OCI-LY1 (cell line): ENCODE results near the gene MED13L.

ENCODE experiments used
- H2AFZ ChIP-seq: fragments of 200-600 bp; sonication (generic), shearing (Covaris generic); 2 replicates; pipeline ENCODE4 v1.6.0; 2014; ENCODE audit warnings: antibody characterized with exemption, mild to moderate bottlenecking, low read length
- H3F3A ChIP-seq: fragments of 200-600 bp; sonication (generic), shearing (Covaris generic); 2 replicates; pipeline ENCODE4 v1.6.0; 2014; ENCODE audit warnings: mild to moderate bottlenecking, antibody characterized with exemption, low read length, moderate library complexity; ENCODE audit not compliant: insufficient read depth
- H3K27ac ChIP-seq: fragments of 200-600 bp; sonication (generic); 2 replicates; pipeline ENCODE4 v1.5.1; 2014; ENCODE audit warnings: low read length, mixed run types, mild to moderate bottlenecking, low read depth; ENCODE audit not compliant: poor library complexity, severe bottlenecking
- H3K27me3 ChIP-seq: fragments of 200-600 bp; sonication (generic); 2 replicates; pipeline ENCODE4 v1.6.0; 2014; ENCODE audit warnings: antibody characterized with exemption, mild to moderate bottlenecking, low read length, moderate library complexity; ENCODE audit not compliant: insufficient read depth
- H3K36me3 ChIP-seq: fragments of 200-600 bp; sonication (generic); 2 replicates; pipeline ENCODE4 v1.6.1; 2014; ENCODE audit warnings: mild to moderate bottlenecking, antibody characterized with exemption, low read length, moderate library complexity, mixed read lengths; ENCODE audit not compliant: insufficient read depth
- H3K4me1 ChIP-seq: fragments of 200-600 bp; sonication (generic); 2 replicates; pipeline ENCODE4 v1.5.1; 2014; ENCODE audit warnings: mild to moderate bottlenecking, low read length, moderate library complexity; ENCODE audit not compliant: insufficient read depth, severe bottlenecking
- H3K4me2 ChIP-seq: fragments of 200-600 bp; sonication (generic), shearing (Covaris generic); 2 replicates; pipeline ENCODE4 v1.6.1; 2014; ENCODE audit warnings: low read length
- H3K4me3 ChIP-seq: fragments of 200-600 bp; sonication (generic); 2 replicates; pipeline ENCODE4 v1.5.1; 2014; ENCODE audit warnings: low read length, low read depth, mild to moderate bottlenecking, mixed read lengths; ENCODE audit not compliant: poor library complexity, severe bottlenecking
- H3K79me2 ChIP-seq: fragments of 200-600 bp; shearing (Covaris generic); 2 replicates; pipeline ENCODE4 v1.6.1; 2016; ENCODE audit warnings: mixed run types, low read length, mixed read lengths; ENCODE audit not compliant: insufficient read depth
- H3K9ac ChIP-seq: fragments of 200-600 bp; sonication (generic), shearing (Covaris generic); 2 replicates; pipeline ENCODE4 v1.6.1; 2014; ENCODE audit warnings: mild to moderate bottlenecking, low read length, mixed read lengths
- H3K9me2 ChIP-seq: fragments of 200-600 bp; sonication (generic), shearing (Covaris generic); 2 replicates; pipeline ENCODE4 v1.6.1; 2014; ENCODE audit warnings: low read depth, mild to moderate bottlenecking, low read length, mixed read lengths
- H3K9me3 ChIP-seq: fragments of 200-600 bp; shearing (Covaris generic); 2 replicates; pipeline ENCODE4 v1.6.1; 2014; ENCODE audit warnings: low read length, mixed read lengths
- H4K20me1 ChIP-seq: fragments of 200-600 bp; sonication (generic), shearing (Covaris generic); 2 replicates; pipeline ENCODE4 v1.6.0; 2016; ENCODE audit warnings: mild to moderate bottlenecking, low read length; ENCODE audit not compliant: insufficient read depth
- CTCF ChIP-seq: fragments of 200-600 bp; sonication (generic), shearing (Covaris generic); IDR thresholded peaks from 2 replicates; pipeline ENCODE4 v1.5.1; 2017; ENCODE audit warnings: mild to moderate bottlenecking, antibody characterized with exemption, low read length, moderate library complexity, mixed read lengths
- EZH2 ChIP-seq: fragments of 200-600 bp; sonication (generic), shearing (Covaris generic); IDR thresholded peaks from 2 replicates; pipeline ENCODE4 v1.8.0; 2017; ENCODE audit warnings: borderline replicate concordance, mixed run types, mild to moderate bottlenecking, antibody characterized with exemption, low read length, moderate library complexity, mixed read lengths

The MED13L gene

GRCh38 chr12:116299064-116299463 lies 21.6 kb upstream of the MED13L start:
- Histone ChIP-seq H3K4me1 (no peaks in the 10 kb centered on the region), H3K9me2 (no peaks in the 10 kb centered on the region), H3K27ac (no peak overlapping the region), H3K27me3 (no peaks in the 10 kb centered on the region), H3K4me2 (no peak overlapping the region), H3K36me3 (no peaks in the 10 kb centered on the region), H4K20me1 (no peaks in the 10 kb centered on the region), H3K79me2 (no peaks in the 10 kb centered on the region), H2AFZ (no peak overlapping the region), H3F3A (no peaks in the 10 kb centered on the region), H3K9me3 (no peaks in the 10 kb centered on the region), H3K9ac (no peak overlapping the region), H3K4me3 (no peak overlapping the region)
- TF ChIP-seq EZH2 (no peak), CTCF (no peak)

DNA sequence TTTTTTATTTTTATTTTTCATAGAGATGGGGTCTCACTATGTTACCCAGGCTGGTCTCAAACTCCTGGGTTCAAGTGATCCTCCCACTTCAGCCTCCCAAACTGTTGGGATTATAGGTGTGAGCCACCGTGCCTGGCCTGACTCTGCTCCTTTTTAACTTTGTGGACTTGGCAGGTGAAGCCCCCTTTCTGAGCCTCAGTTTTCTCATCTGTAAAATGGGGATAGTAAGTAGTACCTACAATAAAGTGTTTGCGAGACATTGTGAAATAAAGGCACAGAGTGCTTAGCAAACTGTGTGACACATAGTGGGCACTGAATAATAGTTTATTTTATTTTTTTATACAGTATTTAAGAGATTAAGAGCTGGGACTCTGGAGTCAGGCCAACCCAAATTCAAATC lies 21.1 kb upstream of the MED13L start:
- Histone ChIP-seq H3K27ac (no peak overlapping the region), H3K9me3 (no peaks in the 10 kb centered on the region), H3K9ac (no peak overlapping the region), H3K79me2 (no peaks in the 10 kb centered on the region), H3K4me2 (no peak overlapping the region), H3K4me1 (no peaks in the 10 kb centered on the region), H2AFZ (no peak overlapping the region), H3K4me3 (no peak overlapping the region), H3F3A (no peaks in the 10 kb centered on the region), H3K9me2 (no peaks in the 10 kb centered on the region), H3K27me3 (no peaks in the 10 kb centered on the region), H3K36me3 (no peaks in the 10 kb centered on the region), H4K20me1 (no peaks in the 10 kb centered on the region)
- TF ChIP-seq EZH2, result no peak
- TF ChIP-seq CTCF, result no peak

GRCh38 chr12:116297224-116297834 lies 19.8 kb upstream of the MED13L start:
- no peak for TF ChIP-seq CTCF
- no peak for TF ChIP-seq EZH2
- Histone ChIP-seq H2AFZ (no peak overlapping the region), H3F3A (no peaks in the 10 kb centered on the region), H3K79me2 (no peaks in the 10 kb centered on the region), H3K4me1 (no peaks in the 10 kb centered on the region), H3K9me3 (no peaks in the 10 kb centered on the region), H3K4me2 (no peak overlapping the region), H3K4me3 (no peak overlapping the region), H3K9me2 (no peaks in the 10 kb centered on the region), H3K9ac (no peak overlapping the region), H3K27ac (no peak overlapping the region), H3K27me3 (no peaks in the 10 kb centered on the region), H4K20me1 (no peaks in the 10 kb centered on the region), H3K36me3 (no peaks in the 10 kb centered on the region)
